Brain microvascular endothelial cell (primary cell): ENCODE results near the gene SELENOH.

Experiments used
- DNase-seq: peaks from one replicate; pipeline ENCODE4 v3.0.0-alpha.2; 2020
- H3K27ac ChIP-seq: fragments of 250-450 bp; sonication (Bioruptor Pico); 2 replicates; pipeline ENCODE4 v1.5.1; 2020; ENCODE audit warnings: mild to moderate bottlenecking, moderate library complexity
- H3K27me3 ChIP-seq: fragments of 250-450 bp; sonication (Bioruptor Pico); replicated peaks from 2 replicates; pipeline ENCODE4 v1.5.1; 2020; ENCODE audit warnings: mild to moderate bottlenecking
- H3K36me3 ChIP-seq: fragments of 250-450 bp; sonication (Bioruptor Pico); replicated peaks from 2 replicates; pipeline ENCODE4 v1.5.1; 2020; ENCODE audit warnings: mild to moderate bottlenecking
- H3K4me3 ChIP-seq: 2 replicates; pipeline ENCODE4 v1.5.1; 2011; ENCODE audit warnings: low read depth, mild to moderate bottlenecking, control low read depth, low read length, moderate library complexity
- in situ Hi-C: cut with HindIII; loops from 2 replicates; pipeline ENCODE4 v1.10.0; 2017; ENCODE audit warnings: low sequenced_read_pairs, low pct_ligation_motif_present
- TF ChIP-seq, protein P1 (sequence below): IDR thresholded peaks from 2 replicates; pipeline ENCODE4 v1.5.1; 2011; ENCODE audit warnings: low read depth, mild to moderate bottlenecking, moderate library complexity, low read length, control low read depth, inconsistent platforms; ENCODE audit errors: missing control alignments

Gene SELENOH

DNA sequence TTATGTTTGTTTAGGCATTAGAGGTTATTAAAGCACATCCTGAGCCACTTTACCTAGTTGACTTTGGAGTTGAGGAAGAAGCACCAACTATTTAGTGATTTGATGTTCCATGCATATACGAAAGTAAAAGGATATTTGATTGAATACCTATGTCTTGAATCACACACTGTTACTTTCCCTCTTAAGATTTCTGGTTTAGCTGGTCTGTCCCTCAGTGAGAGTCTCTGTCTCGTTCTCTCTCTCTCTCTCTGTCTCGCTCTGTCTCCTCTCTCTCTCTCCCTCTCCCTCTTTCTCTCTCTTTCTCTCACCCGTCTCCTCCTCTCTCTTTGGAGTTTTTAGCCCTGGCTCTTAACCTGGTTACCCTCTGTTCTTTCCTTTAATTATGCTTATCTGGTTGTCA is 31.3 kb downstream of the SELENOH start:
- H3K27ac ChIP-seq: peak overlapping the region; percentile 71
- H3K36me3 ChIP-seq: no peaks in the 10 kb centered on the region
- TF ChIP-seq, protein P1, sequence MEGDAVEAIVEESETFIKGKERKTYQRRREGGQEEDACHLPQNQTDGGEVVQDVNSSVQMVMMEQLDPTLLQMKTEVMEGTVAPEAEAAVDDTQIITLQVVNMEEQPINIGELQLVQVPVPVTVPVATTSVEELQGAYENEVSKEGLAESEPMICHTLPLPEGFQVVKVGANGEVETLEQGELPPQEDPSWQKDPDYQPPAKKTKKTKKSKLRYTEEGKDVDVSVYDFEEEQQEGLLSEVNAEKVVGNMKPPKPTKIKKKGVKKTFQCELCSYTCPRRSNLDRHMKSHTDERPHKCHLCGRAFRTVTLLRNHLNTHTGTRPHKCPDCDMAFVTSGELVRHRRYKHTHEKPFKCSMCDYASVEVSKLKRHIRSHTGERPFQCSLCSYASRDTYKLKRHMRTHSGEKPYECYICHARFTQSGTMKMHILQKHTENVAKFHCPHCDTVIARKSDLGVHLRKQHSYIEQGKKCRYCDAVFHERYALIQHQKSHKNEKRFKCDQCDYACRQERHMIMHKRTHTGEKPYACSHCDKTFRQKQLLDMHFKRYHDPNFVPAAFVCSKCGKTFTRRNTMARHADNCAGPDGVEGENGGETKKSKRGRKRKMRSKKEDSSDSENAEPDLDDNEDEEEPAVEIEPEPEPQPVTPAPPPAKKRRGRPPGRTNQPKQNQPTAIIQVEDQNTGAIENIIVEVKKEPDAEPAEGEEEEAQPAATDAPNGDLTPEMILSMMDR: no peak
- DNase-seq: no peak
- no peaks in the 10 kb centered on the region for H3K27me3 ChIP-seq
- H3K4me3 ChIP-seq: no peak overlapping the region
- in situ Hi-C loops: no loop called here

DNA sequence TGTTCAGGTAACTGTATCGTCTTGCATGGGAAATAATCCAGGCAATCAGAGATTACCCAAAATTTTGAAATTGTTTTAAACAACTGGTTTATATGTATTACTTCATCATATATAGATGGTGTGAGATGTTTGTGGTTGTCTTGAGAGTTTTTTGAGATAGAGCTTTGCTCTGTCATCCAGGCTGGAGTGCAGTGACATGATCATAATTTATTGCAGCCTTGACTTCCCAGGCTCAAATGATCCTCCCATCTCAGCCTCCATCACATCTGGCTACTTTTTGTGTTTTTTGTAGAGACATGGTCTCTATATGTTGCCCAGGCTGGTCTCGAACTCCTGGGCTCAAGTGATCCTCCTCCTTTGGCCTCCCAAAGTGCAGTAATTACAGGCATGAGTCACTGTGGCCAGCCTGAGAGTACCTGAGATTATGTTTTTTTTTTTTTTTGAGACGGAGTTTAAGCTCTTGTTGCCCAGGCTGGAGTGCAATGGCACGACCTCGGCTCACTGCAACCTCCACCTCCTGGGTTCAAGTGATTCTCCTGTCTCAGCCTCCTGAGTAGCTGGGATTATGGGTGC is 31.8 kb downstream of the SELENOH start:
- TF ChIP-seq, protein P1: no peak
- in situ Hi-C loops: no loop called here
- no peaks in the 10 kb centered on the region for H3K27me3 ChIP-seq
- no peak overlapping the region for H3K4me3 ChIP-seq
- H3K36me3 ChIP-seq: no peaks in the 10 kb centered on the region
- H3K27ac ChIP-seq: peak overlapping the region; percentile 71
- no peak for DNase-seq

DNA sequence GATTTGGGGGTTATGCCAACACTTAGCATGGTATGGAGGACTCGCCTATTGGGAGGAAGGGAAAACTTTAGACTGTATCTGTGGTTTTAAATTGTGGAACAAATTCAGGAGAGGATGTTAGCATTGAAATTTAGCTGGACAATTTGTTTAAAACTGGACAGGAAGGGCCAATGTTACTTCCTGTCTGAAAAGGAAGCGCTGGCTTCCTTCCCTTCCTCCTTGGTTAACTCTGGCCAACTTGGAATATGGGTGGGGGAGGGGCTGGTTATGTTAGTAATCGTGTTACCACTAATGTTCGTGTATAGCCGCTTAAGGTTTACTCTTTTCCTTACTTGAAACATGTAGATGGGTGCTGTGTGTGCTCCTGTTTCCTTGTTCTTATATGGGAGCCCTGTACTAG is 34.2 kb downstream of the SELENOH start:
- in situ Hi-C loops: no loop called here
- Histone ChIP-seq H3K36me3 (no peaks in the 10 kb centered on the region), H3K27ac (peak overlapping the region; percentile 32), H3K4me3 (no peak overlapping the region), H3K27me3 (no peaks in the 10 kb centered on the region)
- TF ChIP-seq, protein P1: no peak
- no peak for DNase-seq

DNA sequence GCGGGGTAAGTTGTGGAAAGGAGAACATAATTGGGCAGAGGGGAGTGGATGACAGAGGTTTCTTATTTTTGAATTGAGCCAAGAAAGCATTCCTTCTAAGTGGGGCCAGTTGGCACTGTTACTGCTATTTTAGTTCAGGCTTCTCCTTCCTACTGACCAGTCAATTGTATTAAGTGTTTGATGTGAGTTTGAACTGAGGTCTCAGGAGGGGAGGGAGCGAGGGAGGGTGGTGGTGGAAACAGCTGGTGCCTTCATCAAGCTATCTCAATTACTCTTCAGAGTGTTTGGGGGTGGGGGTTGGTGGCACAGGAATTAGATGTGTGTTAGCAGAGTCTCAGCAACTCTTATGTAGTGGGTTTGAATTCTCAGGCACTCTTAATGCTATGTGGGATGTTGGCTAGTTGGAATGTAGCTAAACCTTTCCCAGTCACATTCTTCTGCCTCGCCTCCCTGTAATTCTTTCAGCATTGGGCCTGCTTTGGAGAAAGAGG is 34.8 kb downstream of the SELENOH start:
- H3K4me3 ChIP-seq: no peak overlapping the region
- TF ChIP-seq, protein P1: no peak

DNA sequence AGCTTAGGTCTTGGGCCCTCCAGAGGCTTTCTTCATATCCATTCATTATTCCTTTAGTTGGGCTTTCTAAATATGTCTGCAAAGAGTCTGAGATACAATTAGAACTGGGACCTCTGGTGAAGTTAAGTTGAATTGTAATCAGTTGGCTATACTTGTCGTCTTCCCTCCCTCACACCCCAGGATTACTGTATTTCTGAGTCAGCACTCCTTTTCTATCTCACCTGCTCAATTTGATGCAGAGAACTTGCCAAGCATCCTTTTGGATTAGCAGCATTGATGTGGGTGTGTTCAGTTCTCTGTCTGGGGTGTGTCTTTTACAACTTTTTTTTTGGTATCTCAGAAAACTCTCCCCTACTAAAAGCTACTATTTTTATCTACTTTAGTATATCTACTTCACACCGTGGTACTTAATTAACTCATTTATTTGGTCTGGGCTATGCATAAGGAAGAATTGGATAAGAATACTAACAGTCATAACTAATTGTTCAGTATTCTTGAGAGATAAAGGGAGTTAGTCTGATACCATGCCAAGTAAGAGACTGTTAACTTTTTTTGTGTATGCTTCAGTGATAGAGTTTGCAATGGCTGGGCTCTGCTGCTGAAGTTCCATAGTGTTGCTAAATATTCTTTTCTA is 35.4 kb downstream of the SELENOH start:
- TF ChIP-seq, protein P1: no peak
- Histone ChIP-seq H3K4me3 (no peak overlapping the region), H3K27me3 (no peaks in the 10 kb centered on the region), H3K36me3 (no peaks in the 10 kb centered on the region), H3K27ac (peak overlapping the region; percentile 97)
- in situ Hi-C loops: no loop called here
- no peak for DNase-seq

More for the DNA sequence above, 34.8 kb downstream of the SELENOH start:
- peak overlapping the region; percentile 32 for H3K27ac ChIP-seq
- DNase-seq: no peak
- H3K36me3 ChIP-seq: no peaks in the 10 kb centered on the region
- H3K27me3 ChIP-seq: no peaks in the 10 kb centered on the region
- in situ Hi-C loops: no loop called here
